NCI-H748 treated with DMSO at 0.1 percent for 48 hours (cell line): ENCODE results near the gene DENND11.

Experiments
- DNase-seq: peaks from one replicate; lab custom pipeline; 2025; lab: John Stamatoyannopoulos, UW

Gene DENND11

GRCh38 chr7:141679014-141679413, 23.0 kb downstream of the DENND11 start:
- no peak for DNase-seq

GRCh38 chr7:141676618-141677017, 25.3 kb downstream of the DENND11 start:
- no peak for DNase-seq

- no peak for DNase-seq
Observed at GRCh38 chr7:141675436-141676215, 26.3 kb downstream of the DENND11 start.

- DNase-seq: no peak
Observed at GRCh38 chr7:141674702-141675101, 27.3 kb downstream of the DENND11 start.

GRCh38 chr7:141674171-141674671, 27.7 kb downstream of the DENND11 start:
- no peak for DNase-seq

GRCh38 chr7:141673346-141673745, 28.6 kb downstream of the DENND11 start:
- DNase-seq: no peak

GRCh38 chr7:141671705-141672496, 30.1 kb downstream of the DENND11 start:
- no peak for DNase-seq

GRCh38 chr7:141668853-141669252, 33.1 kb downstream of the DENND11 start:
- DNase-seq: no peak

GRCh38 chr7:141666071-141666470, 35.9 kb downstream of the DENND11 start:
- no peak for DNase-seq

- no peak for DNase-seq
Observed at GRCh38 chr7:141665208-141666035, 36.5 kb downstream of the DENND11 start.

- no peak for DNase-seq
Observed at GRCh38 chr7:141664450-141664849, 37.5 kb downstream of the DENND11 start.

GRCh38 chr7:141663081-141663849, 38.7 kb downstream of the DENND11 start:
- no peak for DNase-seq

- no peak for DNase-seq
Observed at GRCh38 chr7:141660259-141660658, 41.7 kb downstream of the DENND11 start.

- no peak for DNase-seq
Observed at GRCh38 chr7:141659501-141659900, 42.5 kb downstream of the DENND11 start.

GRCh38 chr7:141654551-141654950, 47.4 kb downstream of the DENND11 start:
- DNase-seq: peak; percentile 68

GRCh38 chr7:141652691-141653090, 49.3 kb downstream of the DENND11 start:
- no peak for DNase-seq
